ENCODE measurements around the gene GMPPB.
A peak's percentile ranks its signal among the peaks of the same experiment; 100 is the strongest.
"Not testable (repeated sequence)": the region's sequence is repeated elsewhere in the genome, so short reads cannot be mapped to it uniquely, and the experiment has no call there.

Gene GMPPB

GRCh38 chr3:49686346-49686745 is 37.4 kb downstream of the GMPPB start:
- H3K36me3 ChIP-seq (ENCODE audit: insufficient read depth, low read length); H3K4me1 ChIP-seq (ENCODE audit: insufficient read depth, low read length); H3K9me3 ChIP-seq (ENCODE audit: control insufficient read depth, insufficient read depth, low read length): not testable (repeated sequence)
- peak overlapping the region; percentile 51; the same call in 1 of the 2 replicates for H3K9ac ChIP-seq (ENCODE audit: low read depth, low read length)

- H3K9me3 ChIP-seq (ENCODE audit: control insufficient read depth, insufficient read depth, low read length) = not testable (repeated sequence)
Observed at GRCh38 chr3:49685846-49686245, 37.9 kb downstream of the GMPPB start.

DNA sequence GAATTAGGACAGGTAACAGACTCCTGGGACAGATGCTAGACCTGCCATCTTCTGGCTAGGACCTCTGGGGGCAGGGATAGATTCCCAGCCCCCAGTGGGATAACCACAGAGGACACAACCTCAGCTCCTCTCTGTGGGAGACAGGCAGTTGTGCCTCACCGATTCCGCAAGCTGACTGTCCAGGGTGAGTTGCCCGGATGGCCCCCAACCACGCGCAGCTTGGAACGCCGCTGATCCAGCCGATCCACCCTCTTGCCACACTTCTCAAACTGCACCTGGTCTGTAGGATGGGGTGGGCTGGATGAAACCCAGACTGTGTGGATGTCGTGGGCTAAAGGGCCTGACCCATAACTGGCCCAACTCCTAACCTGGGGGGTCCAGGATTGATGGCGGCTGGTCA is 38.6 kb downstream of the GMPPB start:
- not testable (repeated sequence) for H3K9me3 ChIP-seq (ENCODE audit: control insufficient read depth, insufficient read depth, low read length); H3K9ac ChIP-seq (ENCODE audit: low read depth, low read length); H3K36me3 ChIP-seq (ENCODE audit: insufficient read depth, low read length); H3K4me1 ChIP-seq (ENCODE audit: insufficient read depth, low read length)

More at GRCh38 chr3:49685846-49686245, 37.9 kb downstream of the GMPPB start:
- peak overlapping the region; percentile 11; the same call in 1 of the 2 replicates for H3K9ac ChIP-seq (ENCODE audit: low read depth, low read length)
- not testable (repeated sequence) for H3K36me3 ChIP-seq (ENCODE audit: insufficient read depth, low read length); H3K4me1 ChIP-seq (ENCODE audit: insufficient read depth, low read length)

GRCh38 chr3:49684453-49684852 is 39.3 kb downstream of the GMPPB start:
- not testable (repeated sequence) for H3K9me3 ChIP-seq (ENCODE audit: control insufficient read depth, insufficient read depth, low read length); H3K4me1 ChIP-seq (ENCODE audit: insufficient read depth, low read length); H3K9ac ChIP-seq (ENCODE audit: low read depth, low read length)
- peaks cover 14% of the 10 kb centered on the region for H3K36me3 ChIP-seq (ENCODE audit: insufficient read depth, low read length)

DNA sequence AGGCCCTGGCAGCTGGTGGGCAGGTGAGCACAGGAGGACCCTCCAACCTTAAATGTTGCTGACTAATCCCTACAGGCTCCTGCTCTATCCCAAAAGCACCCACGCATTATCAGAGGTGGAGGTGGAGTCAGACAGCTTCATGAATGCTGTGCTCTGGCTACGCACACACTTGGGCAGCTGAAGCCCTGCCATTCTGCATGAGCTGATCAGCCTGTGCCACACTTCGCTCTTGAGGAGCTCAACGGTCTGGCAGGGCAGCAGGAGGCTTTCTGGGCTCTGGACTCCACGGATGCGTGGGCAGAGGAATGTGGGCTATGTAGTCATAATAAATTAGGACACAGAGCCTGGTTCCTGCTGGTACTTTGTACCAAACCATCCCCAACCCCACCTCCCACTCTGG is 40.6 kb downstream of the GMPPB start:
- Histone ChIP-seq H3K36me3 (ENCODE audit: insufficient read depth, low read length) (peaks cover 20% of the 10 kb centered on the region), H3K4me1 (ENCODE audit: insufficient read depth, low read length) (no peaks in the 10 kb centered on the region), H3K9ac (ENCODE audit: low read depth, low read length) (no peak overlapping the region), H3K9me3 (ENCODE audit: control insufficient read depth, insufficient read depth, low read length) (no peaks in the 10 kb centered on the region)

- no peak overlapping the region for H3K9ac ChIP-seq (ENCODE audit: low read depth, low read length)
- H3K9me3 ChIP-seq (ENCODE audit: control insufficient read depth, insufficient read depth, low read length) = no peaks in the 10 kb centered on the region
- H3K36me3 ChIP-seq (ENCODE audit: insufficient read depth, low read length) = peaks cover 32% of the 10 kb centered on the region
- no peaks in the 10 kb centered on the region for H3K4me1 ChIP-seq (ENCODE audit: insufficient read depth, low read length)
Observed at GRCh38 chr3:49681543-49681942, 42.2 kb downstream of the GMPPB start.

GRCh38 chr3:49681232-49681522 is 42.6 kb downstream of the GMPPB start:
- H3K4me1 ChIP-seq (ENCODE audit: insufficient read depth, low read length) = no peaks in the 10 kb centered on the region
- H3K36me3 ChIP-seq (ENCODE audit: insufficient read depth, low read length) = peaks cover 33% of the 10 kb centered on the region
- no peak overlapping the region for H3K9ac ChIP-seq (ENCODE audit: low read depth, low read length)
- H3K9me3 ChIP-seq (ENCODE audit: control insufficient read depth, insufficient read depth, low read length) = no peaks in the 10 kb centered on the region

- no peaks in the 10 kb centered on the region for H3K9me3 ChIP-seq (ENCODE audit: control insufficient read depth, insufficient read depth, low read length)
- no peak overlapping the region for H3K9ac ChIP-seq (ENCODE audit: low read depth, low read length)
- peaks cover 38% of the 10 kb centered on the region for H3K36me3 ChIP-seq (ENCODE audit: insufficient read depth, low read length)
- H3K4me1 ChIP-seq (ENCODE audit: insufficient read depth, low read length) = no peaks in the 10 kb centered on the region
Observed at GRCh38 chr3:49680493-49681231, 43.1 kb downstream of the GMPPB start.

DNA sequence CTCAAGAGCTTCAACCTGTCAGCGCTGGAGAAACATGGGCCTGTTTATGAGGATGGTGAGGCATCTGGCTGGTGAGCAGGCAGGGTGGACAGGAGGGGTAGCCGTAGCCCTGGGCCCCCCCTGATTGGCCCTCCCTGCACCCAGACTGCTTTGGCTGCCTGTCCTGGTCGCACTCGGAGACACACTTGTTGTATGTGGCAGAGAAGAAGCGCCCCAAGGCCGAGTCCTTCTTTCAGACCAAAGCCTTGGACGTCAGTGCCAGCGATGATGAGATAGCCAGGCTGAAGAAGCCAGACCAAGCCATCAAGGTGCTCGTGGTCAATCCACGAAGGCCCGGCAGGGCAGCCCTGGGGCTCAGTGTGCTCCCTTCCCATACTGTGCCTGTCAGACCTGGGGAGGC is 47.8 kb downstream of the GMPPB start:
- Histone ChIP-seq H3K9ac (ENCODE audit: low read depth, low read length) (no peak overlapping the region), H3K36me3 (ENCODE audit: insufficient read depth, low read length) (peaks cover 38% of the 10 kb centered on the region), H3K9me3 (ENCODE audit: control insufficient read depth, insufficient read depth, low read length) (no peaks in the 10 kb centered on the region)

GRCh38 chr3:49674497-49674983 is 49.2 kb downstream of the GMPPB start:
- H3K9ac ChIP-seq (ENCODE audit: low read depth, low read length) = peak overlapping the region; percentile 94
- no peaks in the 10 kb centered on the region for H3K9me3 ChIP-seq (ENCODE audit: control insufficient read depth, insufficient read depth, low read length)
- peaks cover 27% of the 10 kb centered on the region for H3K36me3 ChIP-seq (ENCODE audit: insufficient read depth, low read length)
- H3K4me1 ChIP-seq (ENCODE audit: insufficient read depth, low read length) = peaks cover 5% of the 10 kb centered on the region

More for the DNA sequence above, 47.8 kb downstream of the GMPPB start:
- H3K4me1 ChIP-seq (ENCODE audit: insufficient read depth, low read length) = peaks cover 5% of the 10 kb centered on the region

GRCh38 chr3:49673715-49674496 is 49.8 kb downstream of the GMPPB start, which contains the start of gene APEH:
TSS of gene APEH (plus strand) at chr3:49674351. CDS start at chr3:49674402, 51 bp downstream.
- no peaks in the 10 kb centered on the region for H3K9me3 ChIP-seq (ENCODE audit: control insufficient read depth, insufficient read depth, low read length)
- H3K4me1 ChIP-seq (ENCODE audit: insufficient read depth, low read length) = peaks cover 5% of the 10 kb centered on the region
- H3K36me3 ChIP-seq (ENCODE audit: insufficient read depth, low read length) = peaks cover 27% of the 10 kb centered on the region
- H3K9ac ChIP-seq (ENCODE audit: low read depth, low read length) = peak within 1 kb of the TSS; percentile 94

- H3K9ac ChIP-seq (ENCODE audit: low read depth, low read length) = peak overlapping the region; percentile 94
- peaks cover 9% of the 10 kb centered on the region for H3K4me1 ChIP-seq (ENCODE audit: insufficient read depth, low read length)
- no peaks in the 10 kb centered on the region for H3K9me3 ChIP-seq (ENCODE audit: control insufficient read depth, insufficient read depth, low read length)
- peaks cover 22% of the 10 kb centered on the region for H3K36me3 ChIP-seq (ENCODE audit: insufficient read depth, low read length)
Observed at GRCh38 chr3:49673121-49673714, 50.5 kb downstream of the GMPPB start.

DNA sequence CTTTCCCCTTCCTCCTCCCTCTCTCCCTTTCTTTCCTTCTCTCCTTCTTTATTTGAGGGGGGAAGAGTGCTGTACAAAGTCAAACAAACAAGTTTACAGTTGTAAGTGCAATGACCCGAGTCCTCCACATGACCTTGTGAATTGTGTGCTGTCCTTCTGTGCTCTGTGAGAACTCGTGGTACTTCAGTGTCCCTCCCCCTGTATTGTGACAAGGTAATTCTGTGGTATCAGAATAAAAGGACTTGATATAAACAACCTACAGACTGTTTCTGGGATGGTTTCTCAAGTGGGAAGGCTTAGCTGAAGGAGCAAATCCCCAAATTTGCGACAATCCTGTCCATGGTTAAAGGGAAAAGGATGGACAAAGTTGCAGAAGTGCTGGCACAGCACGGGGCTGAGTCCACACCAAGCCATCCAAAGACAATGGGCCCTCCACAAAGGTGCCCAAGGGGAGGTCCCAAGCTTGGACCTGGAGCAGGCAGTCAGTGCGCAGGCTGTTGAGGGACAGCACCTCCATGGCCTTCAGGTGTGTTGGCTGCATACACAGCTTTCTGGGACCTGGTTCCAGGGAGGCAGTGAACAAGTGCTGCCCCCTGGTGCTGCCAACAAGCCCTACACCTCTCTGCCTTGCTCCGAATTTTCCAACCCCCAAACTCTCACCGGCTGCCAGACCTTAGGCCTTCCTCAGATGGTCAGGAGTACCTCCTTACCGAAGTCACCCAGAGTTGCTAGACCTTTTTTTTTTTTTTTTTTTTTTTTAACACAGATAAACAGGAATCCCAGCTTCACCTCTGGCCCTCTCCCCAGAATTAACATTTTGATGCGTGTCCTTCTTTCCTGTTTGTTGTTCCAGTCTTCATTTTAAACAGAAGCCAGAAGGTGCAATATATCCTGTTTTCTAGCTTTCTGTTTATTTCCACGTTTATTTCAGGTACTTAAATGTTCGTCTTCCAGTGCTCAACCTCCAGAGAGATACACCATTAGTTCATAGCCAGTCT is 52.2 kb downstream of the GMPPB start:
- H3K9me3 ChIP-seq (ENCODE audit: control insufficient read depth, insufficient read depth, low read length) = no peaks in the 10 kb centered on the region
- no peak overlapping the region; the same call in 1 of the 2 replicates for H3K9ac ChIP-seq (ENCODE audit: low read depth, low read length)
- peaks cover 8% of the 10 kb centered on the region; the same call in 1 of the 2 replicates for H3K36me3 ChIP-seq (ENCODE audit: insufficient read depth, low read length)
- peaks cover 16% of the 10 kb centered on the region for H3K4me1 ChIP-seq (ENCODE audit: insufficient read depth, low read length)

GRCh38 chr3:49670940-49671290 is 52.8 kb downstream of the GMPPB start:
- Histone ChIP-seq H3K36me3 (ENCODE audit: insufficient read depth, low read length) (peaks cover 5% of the 10 kb centered on the region; the same call in 1 of the 2 replicates), H3K9ac (ENCODE audit: low read depth, low read length) (no peak overlapping the region), H3K4me1 (ENCODE audit: insufficient read depth, low read length) (peaks cover 20% of the 10 kb centered on the region), H3K9me3 (ENCODE audit: control insufficient read depth, insufficient read depth, low read length) (no peaks in the 10 kb centered on the region)
